Pons (tissue), 1 donor: ENCODE measurements around the gene PHF5A.

ENCODE experiments used
- DNase-seq: peaks from one replicate; pipeline ENCODE4 v3.0.0-alpha.2; 2016; ENCODE audit warnings: low spot score

PHF5A gene

GRCh38 chr22:41417622-41418390 lies 50.7 kb downstream of the PHF5A start:
- DNase-seq = peak; percentile 99

- no peak for DNase-seq
Observed at GRCh38 chr22:41415554-41415953, 52.9 kb downstream of the PHF5A start.

- DNase-seq = no peak
Observed at GRCh38 chr22:41411021-41411851, 57.3 kb downstream of the PHF5A start.

- no peak for DNase-seq
Observed at GRCh38 chr22:41410311-41410751, 58.2 kb downstream of the PHF5A start.
